Stimulated activated CD4-positive, alpha-beta T cell treated with anti-CD3 and anti-CD28 coated beads, TNF-alpha, amount 100 ng/mL, for 48 hours (primary cell): ENCODE results near the gene SPOCD1.

Source experiments
- DNase-seq, 3 donors: peaks; one replicate each; pipeline ENCODE4 v3.0.0-alpha.2; 2020; ENCODE audit warnings: low read depth in 3 of 3

SPOCD1 gene

GRCh38 chr1:31787786-31788137 is 28.1 kb downstream of the SPOCD1 start:
- DNase-seq = no peak

DNA sequence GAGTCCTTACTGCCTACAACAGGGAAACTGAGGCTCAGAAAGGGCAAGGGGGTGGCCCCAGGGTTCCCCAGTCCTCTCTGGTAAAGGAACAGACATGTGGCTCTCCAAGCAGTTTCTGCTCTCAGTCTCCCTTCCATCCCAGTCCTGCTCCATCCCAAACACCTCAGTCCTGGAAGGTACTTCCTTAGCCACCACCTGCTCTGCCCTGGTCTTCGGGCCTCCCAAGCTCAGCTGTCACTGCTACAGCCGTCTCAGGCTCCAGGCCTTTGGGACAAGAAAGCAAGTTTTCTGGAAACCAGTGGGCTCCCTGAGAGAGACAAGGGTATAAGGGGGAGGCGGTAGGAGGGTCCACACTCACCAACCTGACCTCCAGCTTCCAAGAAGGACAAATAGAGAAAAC is 28.6 kb downstream of the SPOCD1 start:
- no peak for DNase-seq

DNA sequence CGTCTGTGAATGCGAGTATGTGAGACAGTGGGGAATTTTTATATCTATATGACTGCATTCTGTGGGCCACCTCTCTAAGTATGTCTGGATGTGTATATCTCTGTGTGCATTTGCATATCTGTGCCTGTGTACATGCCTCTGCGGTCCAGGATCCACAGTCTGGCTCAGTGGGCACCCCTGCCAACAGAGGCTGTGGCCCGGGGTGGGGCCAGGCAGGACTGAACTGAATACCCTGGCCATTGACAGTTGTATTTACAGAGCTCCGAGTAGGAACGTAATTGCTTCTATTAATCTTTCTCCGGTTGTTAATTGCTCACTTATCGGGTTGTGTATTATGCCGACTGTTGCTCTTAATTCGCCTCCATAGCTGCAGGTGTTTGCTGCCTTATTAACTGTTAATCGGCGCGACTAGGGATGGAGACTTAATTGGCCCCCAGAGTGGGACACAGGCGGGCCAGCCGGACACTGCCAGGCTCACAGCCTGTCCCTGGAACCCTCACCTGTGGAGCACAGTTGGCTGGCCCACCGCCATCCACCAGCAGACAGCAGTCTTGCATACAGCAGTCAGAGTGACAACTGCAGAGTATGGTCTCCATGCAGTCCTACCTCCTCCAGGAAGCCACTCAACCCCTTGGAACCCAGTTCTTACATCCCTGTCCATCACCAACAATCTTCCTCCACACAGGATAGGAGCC is 29.3 kb downstream of the SPOCD1 start:
- no peak for DNase-seq

- DNase-seq = no peak
Observed at GRCh38 chr1:31785947-31786290, 29.9 kb downstream of the SPOCD1 start.

GRCh38 chr1:31785020-31785946 is 30.5 kb downstream of the SPOCD1 start:
- DNase-seq = no peak

GRCh38 chr1:31784356-31785019 is 31.3 kb downstream of the SPOCD1 start:
- no peak for DNase-seq

- no peak for DNase-seq
Observed at GRCh38 chr1:31783846-31784245, 32.0 kb downstream of the SPOCD1 start.

DNA sequence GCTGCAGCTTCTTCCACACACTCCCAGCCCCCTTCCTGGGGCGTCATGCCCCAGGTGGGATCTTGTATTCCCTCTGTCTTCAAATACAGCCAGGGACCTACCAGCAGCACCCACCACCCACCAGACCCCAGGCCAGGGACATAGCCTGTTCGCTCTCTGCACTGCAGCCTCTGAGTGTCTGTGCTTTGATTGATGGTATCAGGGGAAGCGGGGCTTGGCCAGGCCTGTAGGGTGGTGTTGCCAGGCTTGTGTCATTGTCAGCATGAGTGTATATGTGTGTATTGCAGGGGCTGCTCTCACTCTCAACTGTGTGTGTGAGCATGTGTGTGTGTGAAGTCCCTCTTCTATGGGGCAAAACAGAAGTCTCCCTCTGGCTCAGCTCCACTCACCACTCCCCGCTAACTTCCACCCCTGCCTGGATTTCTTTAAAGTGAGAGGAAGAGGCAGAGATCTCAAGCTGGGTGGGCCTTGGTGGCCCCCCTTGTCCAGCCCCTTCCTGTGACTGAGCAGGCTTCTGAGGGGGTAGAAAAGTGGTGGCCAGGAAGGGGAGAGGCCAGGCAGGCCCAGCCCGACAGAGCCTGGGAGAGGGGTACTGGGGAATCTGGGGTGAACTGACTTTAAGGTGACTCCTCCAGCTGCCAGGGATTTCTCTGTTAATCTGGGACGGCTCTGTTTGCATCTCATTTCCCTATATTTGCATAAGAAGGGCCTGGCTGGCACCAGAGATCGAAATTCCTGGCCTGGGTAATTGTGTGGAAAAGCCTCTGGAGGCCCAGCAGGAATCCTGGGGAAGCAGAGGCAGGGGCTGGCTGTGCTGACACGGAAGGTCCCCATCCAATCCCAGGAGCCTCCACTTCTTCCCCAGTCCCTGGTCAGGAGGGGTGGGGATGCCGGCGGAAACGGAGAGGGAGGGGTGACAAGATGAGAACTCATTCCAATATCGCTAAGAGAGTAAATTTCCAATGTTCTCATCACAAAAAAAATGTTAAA is 33.1 kb downstream of the SPOCD1 start:
- DNase-seq = no peak

DNA sequence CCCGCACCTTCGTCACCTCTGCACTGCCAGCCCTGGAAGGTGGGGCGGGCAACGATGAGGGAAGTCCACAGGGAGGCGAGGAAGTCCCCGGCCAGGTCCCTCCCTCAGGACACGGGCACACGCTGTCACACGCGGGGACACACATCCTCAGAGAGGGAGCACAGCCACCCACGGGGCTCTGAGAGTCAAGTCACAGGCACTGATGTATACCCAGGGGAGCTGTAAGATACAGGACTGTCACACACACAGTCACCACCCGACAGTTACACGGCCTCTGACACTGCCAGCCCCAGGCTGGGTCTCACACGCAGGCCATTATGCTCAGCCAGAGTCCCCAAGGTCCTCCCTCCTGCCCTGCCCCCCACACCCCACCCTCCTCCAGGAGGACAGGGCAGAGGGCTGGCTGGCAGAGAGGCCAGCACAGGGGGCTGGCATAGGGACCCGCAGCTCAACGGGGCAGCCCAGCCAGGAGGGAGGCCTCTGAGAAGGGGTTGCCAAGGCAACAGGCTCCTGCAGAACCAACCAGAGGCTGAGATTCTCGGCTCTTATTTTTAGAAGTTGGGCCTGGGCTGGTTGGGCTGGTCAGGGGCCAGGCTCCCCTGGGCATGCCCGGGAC is 34.0 kb downstream of the SPOCD1 start:
- DNase-seq = no peak

DNA sequence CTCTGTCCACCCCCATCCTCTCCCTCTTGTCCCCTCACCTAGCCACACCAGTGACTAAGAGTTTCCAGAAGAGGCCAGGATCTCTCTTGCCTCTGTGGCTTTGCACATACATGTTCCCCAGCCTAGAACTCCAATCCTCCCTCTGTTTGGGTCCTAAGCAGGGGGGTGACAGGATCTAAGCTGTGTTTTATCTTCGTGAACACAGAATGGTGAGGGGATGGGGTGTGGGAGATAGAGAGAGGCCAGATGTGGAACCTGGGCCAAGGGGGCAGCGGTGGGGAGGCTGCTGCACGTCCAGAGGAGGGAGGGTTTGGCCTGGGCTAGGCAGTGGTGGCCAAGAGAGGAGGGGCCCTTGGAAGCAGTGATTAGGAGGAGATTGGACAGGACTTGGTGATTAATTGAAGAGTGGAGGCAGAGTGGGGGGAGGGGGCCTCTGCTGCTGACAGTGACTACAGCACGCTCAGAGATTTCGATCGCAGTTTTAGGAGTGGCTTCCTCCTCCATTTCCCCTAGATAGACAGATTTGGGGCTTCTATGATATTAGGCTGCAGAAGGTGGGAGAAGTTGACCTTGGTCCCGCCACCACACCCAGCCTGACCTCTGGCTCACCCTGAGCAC is 34.6 kb downstream of the SPOCD1 start:
- no peak for DNase-seq

DNA sequence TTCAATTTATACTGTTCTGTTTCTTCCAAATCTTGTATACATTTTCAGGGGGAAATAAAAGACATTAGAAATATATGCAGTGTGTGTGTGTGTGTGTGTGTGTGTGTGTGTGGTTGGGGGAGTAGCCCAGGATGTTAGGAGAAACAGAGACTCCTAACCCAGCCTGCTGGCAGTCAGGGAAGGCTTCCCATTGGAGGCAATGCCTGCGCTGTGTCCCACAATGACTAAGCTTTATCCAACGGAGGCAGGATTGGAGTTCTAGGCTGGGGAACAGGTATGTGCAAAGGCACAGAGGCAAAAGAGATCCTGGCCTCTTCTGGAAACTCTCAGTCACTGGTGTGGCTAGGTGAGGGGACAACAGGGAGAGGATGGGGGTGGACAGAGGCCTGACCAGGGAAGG is 35.2 kb downstream of the SPOCD1 start:
- DNase-seq = no peak

- DNase-seq = no peak
Observed at GRCh38 chr1:31779687-31780086, 36.1 kb downstream of the SPOCD1 start.

DNA sequence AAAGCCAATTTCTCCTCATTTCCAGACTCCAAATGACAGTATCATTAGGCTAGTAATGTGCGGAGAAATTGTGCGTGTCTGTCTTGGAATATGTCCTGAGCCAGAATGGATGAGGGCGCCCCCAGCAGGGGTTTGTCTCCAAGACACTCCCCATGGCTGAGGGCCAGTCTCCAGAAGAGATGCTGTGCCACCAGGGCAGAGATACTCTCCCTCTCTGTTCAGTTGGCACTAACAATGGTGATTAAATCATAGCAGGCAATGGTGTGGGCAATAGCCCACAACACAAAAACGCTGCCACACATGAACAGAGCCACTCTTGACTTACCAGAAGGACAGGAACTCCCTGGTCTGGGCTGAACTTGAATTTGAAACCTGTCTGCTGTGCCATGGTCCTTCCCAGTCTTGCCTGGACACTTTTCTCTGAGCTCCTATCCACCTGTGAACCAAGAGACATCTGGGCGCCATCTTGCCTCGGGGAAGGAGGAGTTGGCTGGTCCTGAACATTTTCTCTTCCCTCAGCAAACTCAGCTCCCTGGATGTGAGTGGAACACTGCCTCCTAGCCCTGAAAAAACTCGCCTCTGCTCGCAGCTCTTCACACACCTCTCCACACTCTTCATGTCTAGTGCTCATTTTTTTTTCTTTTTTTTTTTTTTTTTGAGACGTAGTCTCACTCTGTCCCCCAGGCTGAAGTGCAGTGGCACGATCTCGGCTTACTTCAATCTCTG is 36.9 kb downstream of the SPOCD1 start:
- DNase-seq = no peak

- DNase-seq = no peak
Observed at GRCh38 chr1:31776516-31776915, 39.3 kb downstream of the SPOCD1 start.

DNA sequence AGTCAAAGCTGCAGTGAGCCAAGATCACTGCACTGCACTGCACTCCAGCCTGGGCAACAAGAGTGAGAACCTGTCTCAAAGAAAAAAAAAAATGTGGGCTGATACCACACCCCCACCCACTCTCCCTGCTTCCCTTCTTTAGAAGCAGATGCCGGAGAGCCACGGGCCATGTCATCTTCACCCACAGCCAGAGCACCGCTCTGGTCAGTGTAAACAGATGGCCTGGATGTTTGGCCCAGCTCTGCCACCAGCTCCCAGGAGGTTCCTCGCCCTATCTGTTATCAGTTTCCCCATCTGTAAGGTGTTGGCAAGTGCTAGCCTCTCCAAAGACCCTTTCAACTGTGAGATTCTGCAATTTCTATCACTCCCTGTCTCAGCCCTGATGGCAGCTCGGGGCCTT is 39.8 kb downstream of the SPOCD1 start:
- DNase-seq = no peak

DNA sequence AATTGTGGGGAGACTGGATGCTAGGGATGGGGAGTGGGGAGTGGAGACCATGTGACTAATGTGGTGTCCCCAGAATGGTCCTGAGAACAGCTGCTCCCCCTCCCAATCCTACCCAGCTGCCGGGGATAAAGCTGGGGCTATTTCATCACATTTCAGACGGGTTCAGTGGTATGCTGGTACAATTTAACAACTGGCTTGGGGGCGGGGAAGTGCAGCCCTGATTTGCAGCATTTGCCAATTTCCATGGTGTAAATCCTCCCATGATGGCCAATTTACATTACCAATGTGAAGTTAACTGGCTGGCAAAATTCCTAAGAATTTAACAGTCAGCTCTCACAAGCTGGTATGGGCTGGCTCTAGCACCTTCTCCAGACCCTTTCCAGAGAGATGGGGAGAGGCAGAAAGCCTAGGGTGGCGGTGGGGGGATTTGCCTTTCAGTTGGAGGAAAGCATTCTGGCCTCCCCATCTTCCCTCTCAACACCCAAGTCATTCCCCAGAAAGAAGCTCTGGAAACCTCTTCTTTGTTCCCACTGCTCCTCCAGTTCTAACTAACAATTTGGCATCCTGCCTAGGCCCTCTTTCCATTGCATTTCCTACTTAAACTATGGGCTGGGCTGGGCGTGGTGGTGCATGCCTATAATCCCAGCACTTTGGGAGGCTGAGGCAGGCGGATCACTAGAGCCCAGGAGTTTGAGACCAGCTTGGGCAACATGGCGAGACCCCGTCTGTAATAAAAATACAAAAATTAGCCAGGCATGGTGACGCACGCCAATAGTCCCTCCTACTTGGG is 40.4 kb downstream of the SPOCD1 start:
- DNase-seq = no peak

DNA sequence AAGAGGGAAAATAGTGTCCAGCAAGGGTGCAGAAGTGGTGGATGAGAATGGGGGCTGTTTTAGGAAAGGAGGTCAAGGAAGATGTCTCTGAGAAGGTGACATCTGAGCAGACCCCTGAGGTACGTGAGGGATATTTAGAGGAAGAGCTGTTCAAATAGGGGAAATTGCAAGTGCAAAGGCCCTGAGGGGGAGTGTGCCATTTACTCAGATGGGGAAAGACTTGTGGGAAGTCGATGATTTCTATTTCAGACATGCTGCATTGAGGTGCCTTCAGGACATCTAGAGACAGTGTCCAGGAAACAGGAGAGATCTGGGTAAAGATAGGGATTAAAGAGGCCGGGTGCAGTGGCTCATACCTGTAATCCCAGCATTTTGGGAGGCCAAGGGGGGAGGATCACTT is 41.3 kb downstream of the SPOCD1 start:
- DNase-seq = no peak

DNA sequence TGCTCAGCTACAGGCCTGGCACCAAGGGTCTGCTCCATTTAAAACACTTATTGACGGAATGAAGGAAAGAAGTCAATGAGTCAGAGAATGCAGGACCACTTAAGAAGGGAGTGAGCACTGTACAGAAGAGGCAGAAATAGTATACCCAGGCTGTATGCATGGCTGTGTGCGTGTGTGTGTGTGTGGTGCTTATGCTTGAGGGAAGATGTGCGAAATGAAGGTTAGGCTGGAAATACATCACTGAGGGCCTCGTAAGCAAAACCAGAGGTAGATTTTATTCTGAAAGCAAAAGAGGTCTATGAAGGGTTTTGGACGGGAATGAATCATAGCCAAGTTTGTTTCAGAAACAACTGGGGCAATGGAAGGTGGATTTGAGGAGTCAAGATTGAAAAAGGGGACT is 42.0 kb downstream of the SPOCD1 start:
- DNase-seq = no peak

DNA sequence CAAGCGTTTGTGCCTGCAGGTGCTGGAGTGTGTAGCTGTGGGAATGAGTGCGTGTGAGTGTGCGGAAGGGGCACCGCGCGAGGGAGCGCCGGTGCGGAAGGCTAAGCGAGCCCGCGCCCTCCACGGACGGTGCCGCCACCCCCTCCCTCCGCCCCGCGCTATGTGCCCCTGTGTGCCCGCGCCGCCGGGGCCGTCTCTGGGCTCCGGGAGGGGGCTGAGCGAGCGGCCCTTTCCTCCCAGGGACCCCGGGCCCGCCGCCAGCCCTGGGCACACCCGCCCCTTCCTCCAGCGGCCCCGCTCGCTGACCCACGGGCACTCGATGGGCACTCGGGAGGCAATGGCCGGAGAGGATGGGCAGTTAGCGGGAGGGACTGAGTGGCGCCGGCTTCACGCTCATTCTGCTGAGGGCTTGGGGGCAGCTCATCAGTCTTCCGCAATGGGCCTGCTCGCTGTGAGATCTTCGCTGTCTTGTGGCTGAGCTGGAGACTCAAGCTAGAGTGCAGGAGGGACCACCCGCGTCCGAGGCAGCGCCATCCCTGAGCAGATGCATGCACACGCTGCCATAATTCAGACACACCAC is 43.1 kb downstream of the SPOCD1 start:
- DNase-seq = no peak
